NCI-H2196 treated with DMSO at 0.1 percent for 48 hours (cell line): ENCODE results near the gene TBC1D12.
"Not testable (repeated sequence)": the region's sequence is repeated elsewhere in the genome, so short reads cannot be mapped to it uniquely, and the experiment has no call there.

Source experiments
- DNase-seq: peaks from one replicate; lab custom pipeline; 2025; ENCODE audit not compliant: unreplicated experiment; lab: John Stamatoyannopoulos, UW

TBC1D12 gene

GRCh38 chr10:94402204-94402842 is at the start of gene TBC1D12:
TBC1D12 (plus strand) TSS chr10:94402541; CDS start chr10:94402614, 73 bp downstream.
- DNase-seq, result peak; percentile 62

GRCh38 chr10:94353336-94353735 is 49.0 kb upstream of the TBC1D12 start:
- DNase-seq, result no peak

- no peak for DNase-seq
These were observed 46.5 kb upstream of the TBC1D12 start for GRCh38 chr10:94355841-94356240.

GRCh38 chr10:94357193-94357592 is 45.1 kb upstream of the TBC1D12 start:
- no peak for DNase-seq

GRCh38 chr10:94358480-94358879 is 43.9 kb upstream of the TBC1D12 start:
- DNase-seq, result no peak

GRCh38 chr10:94361171-94361794 is 41.1 kb upstream of the TBC1D12 start:
- no peak for DNase-seq

- peak; percentile 45 for DNase-seq
These were observed 39.7 kb upstream of the TBC1D12 start, which contains the start of gene NOC3L for GRCh38 chr10:94362360-94363250. NOC3L (minus strand) TSS chr10:94362939; CDS start chr10:94362838, 101 bp downstream.

GRCh38 chr10:94363251-94363565 is 39.1 kb upstream of the TBC1D12 start:
- no peak for DNase-seq

GRCh38 chr10:94364482-94364881 is 37.9 kb upstream of the TBC1D12 start:
- DNase-seq, result no peak

- DNase-seq, result no peak
These were observed 36.0 kb upstream of the TBC1D12 start for GRCh38 chr10:94366382-94366781.

GRCh38 chr10:94370501-94370900 is 31.8 kb upstream of the TBC1D12 start:
- no peak for DNase-seq

GRCh38 chr10:94375374-94375773 is 27.0 kb upstream of the TBC1D12 start:
- no peak for DNase-seq

GRCh38 chr10:94376865-94377264 is 25.5 kb upstream of the TBC1D12 start:
- DNase-seq, result no peak

GRCh38 chr10:94383530-94383929 is 18.8 kb upstream of the TBC1D12 start:
- DNase-seq, result no peak

GRCh38 chr10:94385733-94386132 is 16.6 kb upstream of the TBC1D12 start:
- DNase-seq, result not testable (repeated sequence)

GRCh38 chr10:94392117-94392516 is 10.2 kb upstream of the TBC1D12 start:
- not testable (repeated sequence) for DNase-seq

- DNase-seq, result no peak
These were observed 4.6 kb upstream of the TBC1D12 start for GRCh38 chr10:94397549-94398370.

GRCh38 chr10:94398762-94399161 is 3.6 kb upstream of the TBC1D12 start:
- no peak for DNase-seq

GRCh38 chr10:94402843-94403379 is 570 bp downstream of the TBC1D12 start:
- no peak for DNase-seq

GRCh38 chr10:94403380-94404213 is 1.3 kb downstream of the TBC1D12 start:
- no peak for DNase-seq
